HG03442 (cell line): ENCODE data around the gene PRELP.
"Not testable (repeated sequence)": the region's sequence is repeated elsewhere in the genome, so short reads cannot be mapped to it uniquely, and the experiment has no call there.

Source experiments
- ATAC-seq: cut with Tn5 transposase; IDR thresholded peaks from one replicate; pipeline ENCODE4 v1.9.1; 2021; ENCODE audit warnings: mild to moderate bottlenecking, moderate library complexity; ENCODE audit not compliant: unreplicated experiment

PRELP gene

DNA sequence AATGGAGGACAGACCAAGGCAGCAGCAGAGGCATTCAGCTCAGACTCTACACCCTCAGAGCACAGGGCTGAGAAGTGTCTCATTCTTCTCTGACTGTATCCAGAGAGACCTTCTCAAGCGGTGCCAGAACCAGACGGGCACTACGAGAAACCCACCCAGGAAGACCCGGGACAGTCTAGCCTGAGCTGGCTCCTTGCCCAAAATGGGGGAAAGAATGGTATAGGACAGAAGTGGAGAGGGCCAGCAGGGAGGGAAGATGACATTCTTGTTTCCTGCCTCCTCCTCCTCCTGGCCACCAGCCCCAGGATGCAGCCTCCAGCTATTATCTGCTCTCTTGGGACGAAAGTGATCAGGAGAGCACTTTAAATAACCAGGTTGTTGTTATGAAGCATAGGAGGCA, 22.6 kb upstream of the PRELP start:
- ATAC-seq = no peak

- no peak for ATAC-seq
These were observed 22.0 kb upstream of the PRELP start for GRCh38 chr1:203453616-203454015.

DNA sequence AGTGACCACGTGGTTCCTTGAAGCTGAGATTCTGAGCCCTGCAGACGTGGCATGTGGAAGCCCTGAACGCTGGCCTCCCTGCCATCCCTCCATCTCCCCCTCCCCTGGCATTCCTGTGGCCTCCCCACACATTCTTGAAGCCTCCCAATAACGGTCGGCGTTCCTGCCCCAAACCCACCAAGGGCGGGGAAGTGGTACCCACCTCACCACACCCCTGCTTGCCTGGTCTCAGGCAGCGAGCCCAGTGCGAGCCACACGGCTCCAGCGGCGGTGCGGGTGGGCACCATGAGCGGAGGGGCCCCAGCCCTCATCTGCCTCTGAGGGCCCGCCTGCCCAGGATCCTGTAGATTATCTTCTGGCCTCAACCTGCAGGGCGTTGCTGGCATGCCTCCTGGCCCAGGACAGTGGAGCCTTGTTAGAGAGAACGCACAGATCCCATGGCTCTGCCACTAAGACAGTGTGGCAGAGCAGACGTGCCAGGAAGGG, 20.6 kb upstream of the PRELP start:
- ATAC-seq = no peak

DNA sequence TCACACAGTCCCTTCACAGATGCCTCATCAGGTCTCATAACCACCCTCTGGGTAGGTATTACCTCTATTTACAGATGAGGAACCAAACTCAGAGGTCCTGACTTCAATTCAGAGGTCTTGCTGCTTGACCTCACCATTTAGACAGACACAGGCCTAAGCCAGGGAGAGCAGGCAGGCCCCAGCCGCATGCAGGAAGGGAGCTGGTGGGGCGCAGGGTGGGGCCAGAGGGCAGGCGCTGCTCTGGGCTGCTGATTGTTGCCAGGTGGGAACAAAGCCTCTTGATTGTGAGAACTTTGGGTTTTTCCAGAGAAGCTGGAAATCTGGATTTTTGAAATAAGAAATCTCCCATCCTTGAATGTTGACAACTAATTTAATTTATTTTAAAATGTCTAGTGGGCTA, 19.9 kb upstream of the PRELP start:
- ATAC-seq = no peak

- ATAC-seq = no peak
These were observed 19.0 kb upstream of the PRELP start for GRCh38 chr1:203456577-203456976.

- ATAC-seq = no peak
These were observed 17.5 kb upstream of the PRELP start for GRCh38 chr1:203458078-203458477.

GRCh38 chr1:203459671-203460201, 15.9 kb upstream of the PRELP start:
- ATAC-seq = no peak

DNA sequence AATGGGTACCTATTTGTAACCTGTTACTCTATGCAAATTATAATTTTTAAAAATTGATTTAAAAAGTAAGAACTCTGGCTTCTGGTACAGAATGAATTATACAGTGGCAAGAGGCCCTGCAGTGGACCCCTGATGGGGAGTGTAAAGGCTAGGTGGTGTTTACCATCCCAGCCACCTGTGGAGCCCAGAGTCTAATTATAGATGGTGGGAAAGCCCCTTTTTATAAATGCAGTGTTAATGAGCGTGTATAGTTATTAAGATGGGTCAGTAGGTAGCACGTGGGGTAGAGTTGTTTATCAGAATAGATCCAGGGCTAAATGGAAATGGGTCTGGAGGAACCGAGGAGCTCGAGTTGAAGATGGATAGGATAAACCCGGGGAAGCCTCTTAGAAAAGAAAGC, 13.9 kb upstream of the PRELP start:
- ATAC-seq = no peak

- no peak for ATAC-seq
These were observed 13.5 kb upstream of the PRELP start for GRCh38 chr1:203462143-203462542.

DNA sequence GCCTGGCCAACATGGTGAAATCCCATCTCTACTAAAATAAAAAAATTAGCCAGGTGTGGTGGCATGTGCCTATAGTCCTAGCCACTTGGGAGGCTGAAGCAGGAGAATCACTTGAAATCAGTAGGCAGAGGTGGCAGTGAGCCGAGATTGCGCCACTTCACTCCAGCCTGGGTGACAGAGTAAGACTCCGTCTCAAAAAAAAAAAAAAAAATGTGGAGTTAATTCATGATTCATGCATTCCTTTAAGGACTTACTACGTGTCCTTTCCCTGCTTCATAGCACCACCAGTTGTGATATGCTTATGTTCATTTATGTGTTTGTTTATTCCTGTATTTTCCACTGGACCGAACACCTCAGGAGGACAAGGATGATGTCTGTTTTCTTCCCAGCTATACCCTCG, 12.7 kb upstream of the PRELP start:
- ATAC-seq = no peak

DNA sequence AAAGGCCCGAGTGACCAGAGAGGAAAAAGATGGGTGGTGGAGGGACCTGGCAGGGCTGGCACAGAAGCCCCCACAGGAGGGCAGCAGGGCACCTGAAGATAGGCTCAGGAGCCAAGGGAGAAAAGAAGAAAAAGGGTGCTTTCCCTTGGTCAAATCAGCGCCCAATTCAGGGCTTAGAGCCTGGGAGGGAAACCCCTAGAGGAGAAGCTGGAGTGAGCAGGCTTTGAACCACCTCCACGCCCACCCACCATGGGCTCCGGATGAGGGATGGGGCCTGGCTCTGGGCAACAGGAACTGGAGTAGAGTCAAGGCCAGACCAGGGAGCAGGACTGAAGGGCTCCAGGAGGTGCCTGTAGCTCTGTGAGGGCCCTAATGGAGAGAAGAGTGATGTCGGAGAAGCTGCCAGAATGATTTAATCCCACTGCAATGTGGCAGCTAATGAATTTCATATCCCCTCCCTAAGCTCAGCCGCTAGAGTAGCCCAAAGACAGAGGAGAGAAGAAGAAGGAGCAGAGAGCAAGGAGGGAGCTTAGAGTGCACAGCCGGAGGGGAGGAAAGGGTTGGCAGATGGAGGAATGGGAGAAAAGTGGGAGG, 12.0 kb upstream of the PRELP start:
- no peak for ATAC-seq

- no peak for ATAC-seq
These were observed 11.4 kb upstream of the PRELP start for GRCh38 chr1:203464226-203464625.

GRCh38 chr1:203464743-203465142, 10.9 kb upstream of the PRELP start:
- no peak for ATAC-seq

GRCh38 chr1:203465146-203465798, 10.3 kb upstream of the PRELP start:
- no peak for ATAC-seq

DNA sequence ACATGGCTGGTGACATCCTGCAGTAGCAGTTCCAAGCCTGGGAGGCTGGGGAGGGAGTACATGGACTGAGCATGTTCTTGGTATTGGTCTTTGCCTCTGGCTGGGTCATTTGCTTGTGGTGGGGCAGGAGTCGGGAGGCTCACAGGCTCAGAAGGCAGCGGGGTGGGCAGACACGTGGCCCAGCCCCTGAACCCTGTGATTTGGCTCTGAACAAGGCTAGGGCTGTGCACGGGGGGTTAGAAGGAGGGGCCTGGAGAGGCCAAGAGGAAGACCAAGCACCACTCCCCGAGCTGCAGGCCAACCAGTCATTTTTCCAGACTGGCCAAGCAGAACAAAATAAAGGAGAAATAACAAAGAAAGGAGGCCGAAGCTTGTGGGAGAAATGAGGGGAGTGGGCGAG, 9.7 kb upstream of the PRELP start:
- no peak for ATAC-seq

- ATAC-seq = not testable (repeated sequence)
These were observed 8.6 kb upstream of the PRELP start for GRCh38 chr1:203466906-203467549.

DNA sequence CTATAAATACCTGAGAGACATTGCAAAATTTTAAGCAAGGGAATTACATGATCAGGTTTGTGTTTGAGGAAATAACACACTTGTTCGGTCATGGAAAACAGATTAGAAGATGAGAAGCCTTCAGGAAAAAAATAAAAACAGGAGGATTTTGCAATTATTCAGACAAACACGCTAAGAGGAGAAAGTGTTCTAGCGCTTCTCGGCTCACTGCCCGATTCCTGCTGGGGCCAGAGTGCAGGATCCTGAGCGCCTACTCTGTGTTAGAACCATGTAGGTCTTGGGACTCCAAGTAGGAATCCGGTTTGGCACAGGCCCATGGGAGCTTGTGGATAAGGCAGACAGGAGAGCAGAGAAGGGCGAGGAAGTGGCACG, 8.1 kb upstream of the PRELP start:
- no peak for ATAC-seq

GRCh38 chr1:203468326-203468725, 7.3 kb upstream of the PRELP start:
- ATAC-seq = no peak

DNA sequence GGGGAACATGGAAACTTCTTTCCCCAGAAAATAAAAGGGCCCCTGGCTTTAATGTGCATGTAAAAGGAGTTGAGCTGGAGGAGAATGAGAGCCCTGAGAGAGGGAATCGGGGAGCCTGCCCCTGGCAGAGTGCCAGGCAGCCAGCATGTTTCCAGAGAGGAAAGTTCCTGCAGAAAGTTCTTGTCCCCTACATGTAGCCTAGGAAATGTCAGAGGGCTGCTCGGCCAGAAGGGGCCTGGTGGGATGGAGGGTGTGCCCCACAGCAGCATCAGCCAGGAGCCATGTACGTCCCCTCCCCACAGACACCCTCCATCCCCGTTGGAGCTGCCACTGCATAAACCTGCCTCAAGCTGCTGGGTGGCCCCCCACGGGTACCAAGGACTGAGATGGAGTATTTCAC, 5.4 kb upstream of the PRELP start:
- ATAC-seq = no peak

DNA sequence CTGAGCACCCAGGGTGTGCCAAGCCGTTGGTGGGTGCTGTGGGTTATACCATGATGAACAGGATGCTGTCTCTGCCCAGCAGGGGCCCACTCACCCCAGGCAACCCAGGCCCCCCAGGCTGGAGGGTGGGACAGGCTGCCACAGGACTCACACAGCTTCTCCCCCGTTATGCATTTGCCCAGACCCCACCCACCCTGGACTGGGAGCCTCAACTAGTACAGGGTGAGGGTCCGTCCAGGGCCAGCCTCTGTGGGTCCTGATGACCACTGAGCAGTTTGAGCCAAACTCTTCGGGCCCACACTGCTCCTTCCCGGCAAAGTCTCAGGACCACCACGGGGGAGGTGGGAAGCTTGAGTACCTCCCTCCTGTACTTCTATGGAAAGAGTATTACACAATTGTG, 3.8 kb upstream of the PRELP start:
- ATAC-seq = no peak

GRCh38 chr1:203473281-203473680, 2.3 kb upstream of the PRELP start:
- ATAC-seq = no peak

- no peak for ATAC-seq
These were observed 1.8 kb upstream of the PRELP start for GRCh38 chr1:203473781-203474305.
